Loucy (cell line): ENCODE measurements around the gene TRAPPC1.

Source experiments
- H2AFZ ChIP-seq: fragments of 200-600 bp; sonication (generic); 2 replicates; pipeline ENCODE4 v1.6.0; 2016; ENCODE audit warnings: antibody characterized with exemption, mild to moderate bottlenecking, low read length, moderate library complexity
- H3F3A ChIP-seq: fragments of 200-600 bp; 2 replicates; pipeline ENCODE4 v1.6.0; 2016; ENCODE audit warnings: antibody characterized with exemption, low read depth, mild to moderate bottlenecking
- H3K27me3 ChIP-seq: fragments of 200-600 bp; sonication (generic); 2 replicates; pipeline ENCODE4 v1.6.1; 2014; ENCODE audit warnings: low read length, mild to moderate bottlenecking; ENCODE audit not compliant: insufficient read depth, poor library complexity, severe bottlenecking
- H3K36me3 ChIP-seq: fragments of 200-600 bp; sonication (generic); 2 replicates; pipeline ENCODE4 v1.6.1; 2016; ENCODE audit warnings: low read length; ENCODE audit not compliant: insufficient read depth
- H3K4me1 ChIP-seq: fragments of 200-600 bp; sonication (generic); 2 replicates; pipeline ENCODE4 v1.5.1; 2014; ENCODE audit warnings: low read length, mild to moderate bottlenecking; ENCODE audit not compliant: insufficient read depth, poor library complexity, severe bottlenecking
- H3K4me2 ChIP-seq: fragments of 200-600 bp; sonication (generic); 2 replicates; pipeline ENCODE4 v1.6.0; 2014; ENCODE audit warnings: antibody characterized with exemption, low read length, low read depth, mild to moderate bottlenecking; ENCODE audit not compliant: poor library complexity, severe bottlenecking
- H3K4me3 ChIP-seq: fragments of 200-600 bp; sonication (generic); 2 replicates; pipeline ENCODE4 v1.5.1; 2014; ENCODE audit warnings: low read length, mild to moderate bottlenecking, mixed read lengths; ENCODE audit not compliant: poor library complexity, severe bottlenecking
- H3K79me2 ChIP-seq: fragments of 200-600 bp; sonication (generic); 2 replicates; pipeline ENCODE4 v1.6.1; 2014; ENCODE audit warnings: low read length; ENCODE audit not compliant: insufficient read depth
- H3K9ac ChIP-seq: fragments of 200-600 bp; sonication (generic); 2 replicates; pipeline ENCODE4 v1.6.0; 2014; ENCODE audit warnings: mild to moderate bottlenecking, low read depth, low read length, moderate library complexity; ENCODE audit not compliant: poor library complexity, severe bottlenecking
- H3K9me2 ChIP-seq: fragments of 200-600 bp; sonication (generic); replicated peaks from 2 replicates; pipeline ENCODE4 v1.6.1; 2016; ENCODE audit warnings: low read depth, low read length, mixed read lengths
- H3K9me3 ChIP-seq: fragments of 200-600 bp; sonication (generic); 2 replicates; pipeline ENCODE4 v1.6.1; 2014; ENCODE audit warnings: mild to moderate bottlenecking, antibody characterized with exemption, low read length, low read depth; ENCODE audit not compliant: insufficient read depth
- H4K20me1 ChIP-seq: fragments of 200-600 bp; sonication (generic); 2 replicates; pipeline ENCODE4 v1.6.0; 2014; ENCODE audit warnings: antibody characterized with exemption, low read length, mild to moderate bottlenecking; ENCODE audit not compliant: insufficient read depth, poor library complexity, severe bottlenecking
- EZH2phosphoT487 ChIP-seq: fragments of 200-600 bp; IDR thresholded peaks from 2 replicates; pipeline ENCODE4 v1.6.1; 2018; ENCODE audit warnings: antibody characterized with exemption, mild to moderate bottlenecking, moderate library complexity, borderline replicate concordance
- TF ChIP-seq, protein P1 (sequence below): fragments of 200-600 bp; sonication (generic); conservative IDR thresholded peaks from 2 replicates; pipeline ENCODE4 v1.5.1; 2014; ENCODE audit warnings: mild to moderate bottlenecking, antibody characterized with exemption, low read length

Gene TRAPPC1

DNA sequence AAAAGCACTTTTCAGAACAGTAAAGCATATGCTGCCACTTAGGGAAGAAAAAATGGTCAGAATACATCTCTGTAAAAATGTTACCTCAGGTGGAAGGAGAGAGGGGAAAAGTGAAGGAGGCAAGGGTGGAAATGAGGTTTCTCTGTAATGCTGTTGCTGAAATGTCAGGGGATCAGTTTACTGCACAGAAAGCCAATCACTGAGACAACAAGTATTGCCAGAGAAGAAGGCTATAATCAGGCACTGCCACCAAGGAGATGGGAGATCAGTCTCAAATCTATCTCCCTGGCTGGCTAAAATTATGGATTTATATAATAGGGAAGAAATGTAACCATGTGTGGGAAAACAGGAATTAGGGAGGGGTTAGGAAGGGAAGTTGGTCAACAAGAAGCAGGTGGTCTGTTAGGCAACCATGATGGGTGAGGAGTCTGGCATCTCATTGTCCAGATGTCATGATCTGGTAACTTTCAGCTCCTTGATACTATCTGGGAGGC, 42.9 kb upstream of the TRAPPC1 start:
- Histone ChIP-seq H4K20me1 (no peaks in the 10 kb centered on the region), H3K79me2 (no peaks in the 10 kb centered on the region), H3K4me1 (no peaks in the 10 kb centered on the region), H3K9me3 (peaks cover 17% of the 10 kb centered on the region), H3F3A (no peaks in the 10 kb centered on the region), H3K9ac (no peak overlapping the region), H3K36me3 (no peaks in the 10 kb centered on the region), H2AFZ (no peak overlapping the region), H3K27me3 (no peaks in the 10 kb centered on the region), H3K4me3 (no peak overlapping the region), H3K4me2 (no peak overlapping the region), H3K9me2 (no peaks in the 10 kb centered on the region)
- TF ChIP-seq, protein P1, sequence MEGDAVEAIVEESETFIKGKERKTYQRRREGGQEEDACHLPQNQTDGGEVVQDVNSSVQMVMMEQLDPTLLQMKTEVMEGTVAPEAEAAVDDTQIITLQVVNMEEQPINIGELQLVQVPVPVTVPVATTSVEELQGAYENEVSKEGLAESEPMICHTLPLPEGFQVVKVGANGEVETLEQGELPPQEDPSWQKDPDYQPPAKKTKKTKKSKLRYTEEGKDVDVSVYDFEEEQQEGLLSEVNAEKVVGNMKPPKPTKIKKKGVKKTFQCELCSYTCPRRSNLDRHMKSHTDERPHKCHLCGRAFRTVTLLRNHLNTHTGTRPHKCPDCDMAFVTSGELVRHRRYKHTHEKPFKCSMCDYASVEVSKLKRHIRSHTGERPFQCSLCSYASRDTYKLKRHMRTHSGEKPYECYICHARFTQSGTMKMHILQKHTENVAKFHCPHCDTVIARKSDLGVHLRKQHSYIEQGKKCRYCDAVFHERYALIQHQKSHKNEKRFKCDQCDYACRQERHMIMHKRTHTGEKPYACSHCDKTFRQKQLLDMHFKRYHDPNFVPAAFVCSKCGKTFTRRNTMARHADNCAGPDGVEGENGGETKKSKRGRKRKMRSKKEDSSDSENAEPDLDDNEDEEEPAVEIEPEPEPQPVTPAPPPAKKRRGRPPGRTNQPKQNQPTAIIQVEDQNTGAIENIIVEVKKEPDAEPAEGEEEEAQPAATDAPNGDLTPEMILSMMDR = no peak
- no peak for TF ChIP-seq EZH2phosphoT487

DNA sequence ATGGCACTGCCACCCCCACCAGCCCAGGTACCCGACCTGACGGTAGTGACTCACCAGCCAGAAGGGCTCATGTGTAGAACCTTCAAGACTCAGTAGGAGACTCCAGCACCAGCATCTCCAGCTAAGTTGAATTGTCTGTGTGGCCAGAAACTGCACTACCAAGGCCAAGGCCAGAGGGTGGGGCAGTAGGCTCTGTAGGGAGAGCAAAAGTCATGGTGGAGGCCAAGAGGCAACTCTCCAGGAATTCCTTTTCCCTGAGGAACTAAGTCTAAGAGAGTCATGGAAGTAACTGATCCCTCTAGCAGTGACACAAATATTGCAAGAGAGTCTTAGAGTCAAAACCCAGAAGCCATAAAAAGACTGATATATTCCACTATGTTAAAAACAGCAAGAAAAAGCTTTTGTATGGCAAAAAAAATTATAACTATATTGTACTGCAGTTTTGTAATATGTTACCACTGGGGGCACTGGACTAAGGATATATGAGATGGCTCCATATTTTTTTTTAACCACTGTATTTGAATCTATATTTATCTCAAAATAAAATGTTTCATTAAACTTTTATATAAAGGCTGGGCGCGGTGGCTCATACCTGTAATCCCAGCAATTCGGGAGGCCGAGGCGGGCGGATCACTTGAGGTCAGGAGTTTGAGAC, 40.5 kb upstream of the TRAPPC1 start:
- no peaks in the 10 kb centered on the region for H3K27me3 ChIP-seq
- no peaks in the 10 kb centered on the region for H3K36me3 ChIP-seq
- no peaks in the 10 kb centered on the region for H3K9me2 ChIP-seq
- H3K9ac ChIP-seq = no peak overlapping the region
- no peaks in the 10 kb centered on the region for H3F3A ChIP-seq
- TF ChIP-seq EZH2phosphoT487 = no peak
- TF ChIP-seq, protein P1 = peak; percentile 46
- no peak overlapping the region for H3K4me2 ChIP-seq
- no peaks in the 10 kb centered on the region for H4K20me1 ChIP-seq
- no peaks in the 10 kb centered on the region for H3K79me2 ChIP-seq
- peaks cover 17% of the 10 kb centered on the region for H3K9me3 ChIP-seq
- peak overlapping the region; percentile 36; the same call in 1 of the 2 replicates for H2AFZ ChIP-seq
- H3K4me3 ChIP-seq = no peak overlapping the region
- H3K4me1 ChIP-seq = no peaks in the 10 kb centered on the region

DNA sequence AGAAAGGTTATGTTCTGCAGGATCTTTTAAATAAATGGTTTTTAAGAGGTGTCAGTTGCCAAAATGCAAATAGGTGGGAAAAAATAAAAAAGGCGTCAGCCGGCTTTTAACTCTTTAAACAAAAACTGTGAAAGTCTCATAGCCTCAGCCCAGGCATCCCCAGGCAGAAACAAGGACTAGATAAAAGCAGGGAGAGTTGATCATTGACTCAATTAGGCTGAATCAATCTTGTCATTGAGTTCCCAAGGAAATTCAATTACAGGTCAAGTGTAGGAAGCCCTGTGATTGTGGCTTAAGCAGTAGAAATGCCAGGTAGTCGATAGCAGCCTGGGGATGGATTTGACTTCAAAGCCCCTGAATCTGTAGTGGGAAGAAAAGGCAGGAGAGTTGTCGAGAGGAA, 39.9 kb upstream of the TRAPPC1 start:
- Histone ChIP-seq H3K4me2 (no peak overlapping the region), H3K79me2 (no peaks in the 10 kb centered on the region), H3K9me3 (peaks cover 17% of the 10 kb centered on the region), H3K9ac (no peak overlapping the region), H3K4me3 (no peak overlapping the region), H3K36me3 (no peaks in the 10 kb centered on the region), H2AFZ (no peak overlapping the region), H3K27me3 (no peaks in the 10 kb centered on the region), H3K9me2 (no peaks in the 10 kb centered on the region), H3F3A (no peaks in the 10 kb centered on the region), H3K4me1 (no peaks in the 10 kb centered on the region), H4K20me1 (no peaks in the 10 kb centered on the region)
- TF ChIP-seq, protein P1 = no peak
- TF ChIP-seq EZH2phosphoT487 = no peak
